Mesendoderm (in vitro differentiated cells): ENCODE results near the gene SRXN1.

ENCODE experiments used
- DNase-seq: peaks from one replicate; pipeline ENCODE4 v3.0.0; 2013
- H2AK5ac ChIP-seq: 2 replicates; pipeline ENCODE4 v1.6.1; 2013; ENCODE audit warnings: low read length, inconsistent platforms
- H2BK120ac ChIP-seq: 2 replicates; pipeline ENCODE4 v1.6.1; 2013; ENCODE audit warnings: low read depth, mild to moderate bottlenecking, low read length, moderate library complexity, mixed read lengths
- H2BK15ac ChIP-seq: replicated peaks from 2 replicates; pipeline ENCODE4 v1.6.1; 2013; ENCODE audit warnings: low read depth, mild to moderate bottlenecking, moderate library complexity
- H2BK5ac ChIP-seq: 2 replicates; pipeline ENCODE4 v1.6.1; 2013; ENCODE audit warnings: low read length, inconsistent platforms
- H3K18ac ChIP-seq: 2 replicates; pipeline ENCODE4 v1.6.1; 2013; ENCODE audit warnings: mild to moderate bottlenecking, low read length, mixed read lengths
- H3K23ac ChIP-seq: one replicate; pipeline ENCODE4 v1.6.1; 2013; ENCODE audit warnings: low read length
- H3K27ac ChIP-seq: 2 replicates; pipeline ENCODE4 v1.5.1; 2013; ENCODE audit warnings: low read depth, mild to moderate bottlenecking, inconsistent platforms, low read length, moderate library complexity
- H3K27me3 ChIP-seq: 2 replicates; pipeline ENCODE4 v1.6.1; 2013; ENCODE audit warnings: low read length, control low read depth, mild to moderate bottlenecking, inconsistent platforms; ENCODE audit not compliant: insufficient read depth, poor library complexity
- H3K36me3 ChIP-seq: 2 replicates; pipeline ENCODE4 v1.6.1; 2013; ENCODE audit warnings: low read length, inconsistent platforms; ENCODE audit not compliant: control insufficient read depth, insufficient read depth
- H3K4ac ChIP-seq: one replicate; pipeline ENCODE4 v1.6.1; 2013; ENCODE audit warnings: low read depth, mild to moderate bottlenecking, low read length, moderate library complexity
- H3K4me1 ChIP-seq: 2 replicates; pipeline ENCODE4 v1.6.1; 2013; ENCODE audit warnings: low read depth, low read length, inconsistent platforms; ENCODE audit not compliant: control insufficient read depth
- H3K4me2 ChIP-seq: 2 replicates; pipeline ENCODE4 v1.6.1; 2013; ENCODE audit warnings: low read length
- H3K4me3 ChIP-seq: 2 replicates; pipeline ENCODE4 v1.5.1; 2013; ENCODE audit warnings: mild to moderate bottlenecking, low read length
- H3K56ac ChIP-seq: one replicate; pipeline ENCODE4 v1.6.1; 2013; ENCODE audit warnings: low read length
- H3K79me1 ChIP-seq: 2 replicates; pipeline ENCODE4 v1.6.1; 2013; ENCODE audit warnings: low read length, inconsistent platforms
- H3K79me2 ChIP-seq: 2 replicates; pipeline ENCODE4 v1.6.1; 2013; ENCODE audit warnings: mild to moderate bottlenecking, low read length; ENCODE audit not compliant: control insufficient read depth, insufficient read depth
- H3K9ac ChIP-seq: 2 replicates; pipeline ENCODE4 v1.6.1; 2013; ENCODE audit warnings: low read length, inconsistent platforms
- H4K5ac ChIP-seq: one replicate; pipeline ENCODE4 v1.6.1; 2013; ENCODE audit warnings: low read length
- H4K8ac ChIP-seq: one replicate; pipeline ENCODE4 v1.6.1; 2013; ENCODE audit warnings: low read depth, mild to moderate bottlenecking, control low read depth, low read length, moderate library complexity
- WGBS: extraction: QIAGEN DNeasy Blood & Tissue Kit; methylation state at CpG from one replicate; pipeline ENCODE4 v1.1.7; 2013; ENCODE audit warnings: low lambda C conversion rate, missing lambda C conversion rate; ENCODE audit not compliant: insufficient coverage; ENCODE audit errors: extremely low coverage; 5-methylcytosine and 5-hydroxymethylcytosine counted together

Gene SRXN1

DNA sequence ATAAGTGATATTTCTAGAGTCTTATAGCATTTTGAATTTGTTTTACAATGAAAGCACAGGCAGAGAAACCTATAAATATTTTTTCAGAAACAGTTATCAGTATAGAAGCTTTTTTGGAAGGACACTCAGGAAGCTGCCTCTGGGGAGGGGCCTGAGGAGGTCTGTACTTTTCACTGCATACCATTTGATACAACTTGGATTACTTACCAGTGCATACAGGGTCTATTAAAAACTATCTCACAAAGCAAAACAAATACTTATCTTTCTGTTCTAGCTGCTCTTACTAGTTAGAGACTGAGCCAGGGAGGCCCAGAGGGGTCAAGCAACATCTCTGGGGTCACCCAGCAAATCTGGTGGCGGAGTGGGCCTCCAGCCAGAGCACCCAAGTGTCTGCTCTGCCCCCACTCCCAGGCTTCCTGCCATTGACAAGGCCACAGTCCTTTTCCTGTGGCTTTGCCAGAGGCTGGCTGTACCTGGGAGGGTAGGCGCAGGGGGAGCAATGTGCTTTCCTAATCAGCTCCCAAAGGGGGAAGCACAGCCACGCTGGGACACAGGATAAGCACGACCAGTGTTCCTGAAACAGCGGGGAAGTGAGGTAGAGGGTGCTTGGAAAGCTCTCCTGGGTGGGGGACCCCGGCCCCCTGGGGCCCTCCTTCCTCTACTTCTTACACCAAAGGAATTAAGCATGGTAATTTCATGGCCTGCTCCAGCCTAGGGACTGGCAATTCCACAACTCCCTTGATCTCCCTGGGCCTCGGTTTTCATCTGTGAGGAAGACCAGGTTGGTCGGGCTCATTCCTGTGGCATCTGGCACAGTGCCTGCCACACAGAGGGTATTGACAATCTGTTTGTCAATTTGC lies 50.7 kb downstream of the SRXN1 start:
- H4K8ac ChIP-seq = no peak overlapping the region
- H3K27me3 ChIP-seq = no peaks in the 10 kb centered on the region
- H4K5ac ChIP-seq = no peak overlapping the region
- no peaks in the 10 kb centered on the region for H3K4me1 ChIP-seq
- no peak overlapping the region for H3K4ac ChIP-seq
- no peak overlapping the region for H3K4me2 ChIP-seq
- H3K79me1 ChIP-seq = no peaks in the 10 kb centered on the region
- no peak for DNase-seq
- no peak overlapping the region for H3K9ac ChIP-seq
- H3K79me2 ChIP-seq = no peaks in the 10 kb centered on the region
- no peaks in the 10 kb centered on the region for H3K36me3 ChIP-seq
- H2BK15ac ChIP-seq = no peak overlapping the region
- no peak overlapping the region for H3K18ac ChIP-seq
- no peak overlapping the region for H2AK5ac ChIP-seq
- no peak overlapping the region for H3K23ac ChIP-seq
- no peak overlapping the region for H3K4me3 ChIP-seq
- no peak overlapping the region for H2BK120ac ChIP-seq
- H3K27ac ChIP-seq = no peak overlapping the region
- H2BK5ac ChIP-seq = no peak overlapping the region
- no CpG with 5 or more reads among the region's 8 CpGs for WGBS
- H3K56ac ChIP-seq = no peak overlapping the region

DNA sequence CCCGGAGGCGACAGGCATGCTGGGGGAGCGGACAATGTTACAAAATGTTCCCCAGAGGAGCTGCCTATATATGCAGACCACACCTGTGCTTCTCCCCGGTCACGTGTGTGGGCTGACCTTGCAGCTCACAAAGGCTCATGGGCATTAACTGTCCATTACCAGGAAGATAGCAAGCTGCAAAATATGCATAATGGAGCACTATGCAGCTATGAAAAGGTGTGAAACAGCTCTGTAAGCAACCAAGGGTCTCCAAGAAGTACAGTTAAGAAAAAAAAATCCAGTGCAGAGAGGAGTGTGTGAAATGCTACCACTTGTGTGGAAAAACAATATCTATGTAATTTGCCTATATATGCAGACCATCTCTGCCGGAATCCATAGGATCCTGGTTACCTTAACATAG lies 52.3 kb downstream of the SRXN1 start:
- no peak for DNase-seq
- H3K4me3 ChIP-seq = no peak overlapping the region
- H3K4me2 ChIP-seq = no peak overlapping the region
- H3K4me1 ChIP-seq = no peaks in the 10 kb centered on the region
- H4K8ac ChIP-seq = no peak overlapping the region
- H3K4ac ChIP-seq = no peak overlapping the region
- no peak overlapping the region for H3K23ac ChIP-seq
- H2BK15ac ChIP-seq = no peak overlapping the region
- no peaks in the 10 kb centered on the region for H3K79me1 ChIP-seq
- H3K56ac ChIP-seq = no peak overlapping the region
- H3K9ac ChIP-seq = no peak overlapping the region
- no peak overlapping the region for H3K18ac ChIP-seq
- H4K5ac ChIP-seq = no peak overlapping the region
- H3K27ac ChIP-seq = no peak overlapping the region
- no peaks in the 10 kb centered on the region for H3K79me2 ChIP-seq
- no peak overlapping the region for H2BK120ac ChIP-seq
- H2AK5ac ChIP-seq = no peak overlapping the region
- no peaks in the 10 kb centered on the region for H3K27me3 ChIP-seq
- no peaks in the 10 kb centered on the region for H3K36me3 ChIP-seq
- H2BK5ac ChIP-seq = no peak overlapping the region
- no CpG with 5 or more reads among the region's 6 CpGs for WGBS

DNA sequence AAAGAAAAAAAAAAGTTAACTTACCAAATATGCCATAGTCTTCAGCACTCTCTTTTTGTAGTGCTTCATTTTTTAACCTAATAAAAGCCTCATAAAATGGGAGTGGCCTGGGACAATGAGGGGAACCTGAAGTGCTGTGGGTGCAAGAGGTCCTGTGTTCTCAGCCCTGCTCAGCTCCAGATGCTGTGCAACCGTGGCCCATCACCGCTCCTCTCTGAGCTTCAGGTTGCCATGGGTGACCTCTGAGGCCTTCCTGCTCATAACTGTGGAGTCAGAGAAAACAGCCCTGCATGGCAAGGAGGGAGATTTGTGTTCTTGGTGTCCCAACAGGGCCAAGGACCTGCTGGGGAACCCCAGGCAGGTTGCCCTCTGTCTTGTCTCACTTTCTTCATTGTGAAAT lies 52.9 kb downstream of the SRXN1 start:
- Histone ChIP-seq H3K56ac (no peak overlapping the region), H3K79me2 (no peaks in the 10 kb centered on the region), H3K4me2 (no peak overlapping the region), H4K8ac (no peak overlapping the region), H3K9ac (no peak overlapping the region), H3K23ac (no peak overlapping the region), H3K18ac (no peak overlapping the region), H2BK15ac (no peak overlapping the region), H4K5ac (no peak overlapping the region), H3K27me3 (no peaks in the 10 kb centered on the region), H3K27ac (no peak overlapping the region), H2BK120ac (no peak overlapping the region), H3K4me3 (no peak overlapping the region), H2BK5ac (no peak overlapping the region), H2AK5ac (no peak overlapping the region), H3K79me1 (no peaks in the 10 kb centered on the region), H3K36me3 (no peaks in the 10 kb centered on the region), H3K4ac (no peak overlapping the region), H3K4me1 (no peaks in the 10 kb centered on the region)
- no CpG with 5 or more reads among the region's 2 CpGs for WGBS
- DNase-seq = no peak

DNA sequence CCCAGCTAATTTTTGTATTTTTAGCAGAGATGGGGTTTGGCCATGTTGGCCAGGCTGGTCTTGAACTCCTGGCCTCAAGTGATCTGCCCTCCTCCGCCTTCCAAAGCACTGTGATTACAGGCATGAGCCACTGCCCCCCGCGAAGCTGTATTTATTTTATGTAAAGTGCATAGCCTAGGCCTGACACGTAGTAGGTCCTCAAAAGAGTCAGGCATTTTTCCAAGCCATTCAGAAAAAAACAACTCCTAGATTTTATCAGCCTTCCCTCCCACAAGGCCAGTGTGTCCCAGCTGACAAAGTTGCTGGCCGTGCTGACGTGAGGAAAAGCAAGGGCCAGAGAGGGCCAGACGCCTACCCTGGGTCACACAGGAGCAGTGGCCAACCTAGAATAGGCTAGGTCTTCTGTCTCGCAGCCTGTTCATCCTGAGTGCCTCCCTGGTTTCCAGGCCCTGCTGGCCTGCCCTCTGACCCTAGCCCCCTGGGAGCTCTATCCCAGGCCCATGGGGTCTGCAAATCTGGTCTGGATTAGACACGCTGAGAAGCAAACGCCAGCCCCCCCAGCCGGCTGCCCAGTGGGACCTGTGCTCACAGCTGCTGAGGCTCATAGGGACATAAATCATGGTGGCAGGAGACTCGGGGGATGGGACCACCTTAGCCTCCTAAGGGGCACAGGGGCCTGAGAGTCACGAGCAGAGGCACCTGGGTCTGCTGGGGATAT lies 54.7 kb downstream of the SRXN1 start:
- H2AK5ac ChIP-seq = no peak overlapping the region
- H4K8ac ChIP-seq = no peak overlapping the region
- no peak overlapping the region for H2BK5ac ChIP-seq
- WGBS = no CpG with 5 or more reads among the region's 13 CpGs
- no peaks in the 10 kb centered on the region for H3K4me1 ChIP-seq
- H3K27me3 ChIP-seq = no peaks in the 10 kb centered on the region
- no peak overlapping the region for H2BK120ac ChIP-seq
- no peak overlapping the region for H3K23ac ChIP-seq
- no peak overlapping the region for H3K56ac ChIP-seq
- H3K36me3 ChIP-seq = no peaks in the 10 kb centered on the region
- no peak overlapping the region for H3K4me3 ChIP-seq
- H3K4me2 ChIP-seq = no peak overlapping the region
- H3K4ac ChIP-seq = no peak overlapping the region
- no peaks in the 10 kb centered on the region for H3K79me1 ChIP-seq
- H3K79me2 ChIP-seq = no peaks in the 10 kb centered on the region
- H2BK15ac ChIP-seq = no peak overlapping the region
- no peak overlapping the region for H3K9ac ChIP-seq
- no peak for DNase-seq
- no peak overlapping the region for H4K5ac ChIP-seq
- H3K18ac ChIP-seq = no peak overlapping the region
- no peak overlapping the region for H3K27ac ChIP-seq

DNA sequence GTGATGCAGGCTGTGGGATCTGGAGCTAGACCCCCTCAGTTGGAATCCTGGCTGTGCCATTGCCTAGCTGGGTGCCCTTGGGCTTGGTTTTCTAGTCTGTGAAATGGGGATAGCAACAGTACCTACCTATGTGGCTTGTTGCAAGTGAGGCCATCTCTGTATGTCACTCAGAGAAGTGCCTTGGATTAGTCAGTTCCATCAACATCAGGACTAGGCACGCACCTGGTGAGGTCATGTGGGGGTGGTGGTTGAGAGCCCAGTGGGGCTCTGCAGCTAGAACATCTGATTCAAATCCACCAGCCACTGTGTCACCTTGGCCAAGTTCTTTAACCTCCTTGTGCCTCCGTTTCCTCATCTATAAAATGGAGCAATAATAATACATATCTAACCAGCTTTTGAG lies 55.4 kb downstream of the SRXN1 start:
- H3K79me2 ChIP-seq = no peaks in the 10 kb centered on the region
- H3K56ac ChIP-seq = no peak overlapping the region
- H2BK120ac ChIP-seq = no peak overlapping the region

More for the DNA sequence above, 55.4 kb downstream of the SRXN1 start:
- Histone ChIP-seq H3K4me1 (no peaks in the 10 kb centered on the region), H2BK5ac (no peak overlapping the region), H3K4me3 (no peak overlapping the region), H4K8ac (no peak overlapping the region), H3K4me2 (no peak overlapping the region), H3K4ac (no peak overlapping the region), H3K79me1 (no peaks in the 10 kb centered on the region), H4K5ac (no peak overlapping the region), H2BK15ac (no peak overlapping the region), H3K27me3 (no peaks in the 10 kb centered on the region), H3K27ac (no peak overlapping the region), H3K18ac (no peak overlapping the region), H3K23ac (no peak overlapping the region), H2AK5ac (no peak overlapping the region), H3K36me3 (no peaks in the 10 kb centered on the region), H3K9ac (no peak overlapping the region)
- no CpG with 5 or more reads among the region's 2 CpGs for WGBS
- DNase-seq = no peak
